Superior temporal gyrus (tissue), 1 donor: ENCODE data around the gene TREM1.

Source experiments
- DNase-seq: peaks from one replicate; pipeline ENCODE4 v3.0.0-alpha.2; 2016; ENCODE audit errors: extremely low spot score

Gene TREM1

DNA sequence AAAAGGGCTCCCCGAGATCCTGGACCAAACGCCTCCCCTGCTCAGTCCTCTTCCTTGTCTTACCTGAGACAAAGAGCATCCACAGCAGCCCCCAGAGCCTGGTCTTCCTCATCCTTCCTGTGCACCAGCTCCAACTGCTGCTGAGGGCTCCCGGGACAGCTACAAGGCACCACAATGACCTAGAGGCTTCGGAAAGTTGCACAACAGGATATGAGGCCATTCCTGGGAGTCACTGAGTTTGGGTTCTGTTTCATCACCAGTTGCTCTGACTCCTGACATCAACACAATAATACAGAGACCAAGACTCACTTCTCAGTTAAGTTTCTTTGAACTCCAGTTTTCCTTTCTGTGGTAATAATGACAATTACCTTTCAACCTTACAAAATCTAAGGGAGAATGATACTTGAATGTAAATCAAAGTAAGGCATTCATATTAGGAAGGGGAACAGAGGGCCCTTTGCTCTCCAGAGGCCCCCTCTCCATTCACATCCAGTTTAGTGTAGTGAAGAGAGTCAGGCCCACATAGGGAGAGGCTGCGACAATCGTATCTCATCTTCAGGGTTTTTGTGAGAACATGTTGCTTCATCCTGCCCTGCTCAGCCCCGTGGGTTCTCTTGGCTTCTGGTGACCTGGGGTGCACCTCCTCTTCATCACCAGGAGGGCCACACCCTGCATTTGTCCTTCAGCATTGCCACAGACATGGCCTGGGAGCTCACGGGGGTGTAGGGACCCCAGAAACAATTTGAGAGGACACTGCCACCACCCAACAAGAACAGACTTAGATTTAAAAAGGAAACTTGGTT is at the start of gene TREM1:
Gene TREM1, minus strand, starts transcription at position 139 of the 803 bp plus-strand sequence. Its CDS starts 27 bp downstream, at position 112.
- DNase-seq, result no peak

DNA sequence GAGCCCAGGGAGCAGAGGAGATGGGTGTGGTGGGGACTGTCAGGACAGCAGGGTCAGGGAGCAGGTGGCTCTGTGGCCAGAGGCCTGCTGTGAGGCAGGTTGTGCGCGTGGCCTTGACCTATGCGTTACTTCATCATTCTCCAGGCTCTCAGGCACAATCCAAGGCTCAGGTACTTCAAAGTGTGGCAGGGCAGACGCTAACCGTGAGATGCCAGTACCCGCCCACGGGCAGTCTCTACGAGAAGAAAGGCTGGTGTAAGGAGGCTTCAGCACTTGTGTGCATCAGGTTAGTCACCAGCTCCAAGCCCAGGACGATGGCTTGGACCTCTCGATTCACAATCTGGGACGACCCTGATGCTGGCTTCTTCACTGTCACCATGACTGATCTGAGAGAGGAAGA is 49.5 kb upstream of the TREM1 start:
- no peak for DNase-seq

DNA sequence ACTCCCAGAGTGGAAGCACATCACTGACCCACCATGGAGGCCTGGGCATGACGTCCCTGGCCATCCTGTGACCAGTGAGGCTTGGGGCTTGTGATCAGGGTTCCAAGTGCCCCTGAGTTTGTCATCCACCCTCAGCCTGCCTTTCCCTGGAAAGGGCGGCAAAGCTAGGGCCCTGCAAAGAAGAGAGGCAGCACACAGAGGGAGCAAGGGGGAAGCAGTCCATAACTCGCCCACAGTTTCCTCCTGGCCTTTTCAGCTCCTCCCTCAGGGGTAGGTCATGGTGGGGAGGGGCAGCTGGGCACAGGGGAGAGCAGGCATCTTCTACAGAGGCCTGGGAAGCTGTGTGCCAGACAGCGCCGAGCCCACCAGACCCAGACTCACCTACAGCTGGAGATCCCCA is 48.8 kb upstream of the TREM1 start, which contains the start of gene NCR2:
Gene NCR2, plus strand, starts transcription at position 313 of the 400 bp plus-strand sequence. CDS start 269 bp downstream, outside the sequence.
- no peak for DNase-seq

DNA sequence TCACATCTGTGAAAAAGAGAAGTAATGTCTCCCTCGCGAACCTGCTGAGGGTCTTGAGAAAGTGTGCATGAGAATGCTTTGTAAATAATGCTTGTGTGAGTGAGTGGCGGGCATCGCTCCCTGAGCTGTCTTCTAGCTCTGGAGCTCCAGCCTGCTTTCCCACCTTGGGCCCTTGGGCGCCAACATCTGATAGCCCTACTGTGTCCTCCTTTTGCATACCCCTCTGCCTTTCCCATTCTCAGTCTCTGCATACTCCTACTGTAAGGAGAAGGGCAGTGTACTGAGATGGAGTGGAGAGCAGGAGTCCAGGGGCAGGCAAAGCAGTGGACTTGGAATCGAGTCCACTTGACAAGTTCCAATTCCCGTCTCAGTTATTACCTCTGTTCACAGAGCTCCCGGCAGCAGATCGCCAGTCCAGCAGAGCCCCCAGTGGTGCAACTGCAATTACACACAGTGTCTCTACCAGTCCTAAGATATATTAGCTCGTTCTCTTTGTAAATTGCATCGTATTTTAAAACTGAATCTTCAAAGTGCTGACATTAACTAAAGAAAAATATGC is 48.1 kb upstream of the TREM1 start:
- no peak for DNase-seq

DNA sequence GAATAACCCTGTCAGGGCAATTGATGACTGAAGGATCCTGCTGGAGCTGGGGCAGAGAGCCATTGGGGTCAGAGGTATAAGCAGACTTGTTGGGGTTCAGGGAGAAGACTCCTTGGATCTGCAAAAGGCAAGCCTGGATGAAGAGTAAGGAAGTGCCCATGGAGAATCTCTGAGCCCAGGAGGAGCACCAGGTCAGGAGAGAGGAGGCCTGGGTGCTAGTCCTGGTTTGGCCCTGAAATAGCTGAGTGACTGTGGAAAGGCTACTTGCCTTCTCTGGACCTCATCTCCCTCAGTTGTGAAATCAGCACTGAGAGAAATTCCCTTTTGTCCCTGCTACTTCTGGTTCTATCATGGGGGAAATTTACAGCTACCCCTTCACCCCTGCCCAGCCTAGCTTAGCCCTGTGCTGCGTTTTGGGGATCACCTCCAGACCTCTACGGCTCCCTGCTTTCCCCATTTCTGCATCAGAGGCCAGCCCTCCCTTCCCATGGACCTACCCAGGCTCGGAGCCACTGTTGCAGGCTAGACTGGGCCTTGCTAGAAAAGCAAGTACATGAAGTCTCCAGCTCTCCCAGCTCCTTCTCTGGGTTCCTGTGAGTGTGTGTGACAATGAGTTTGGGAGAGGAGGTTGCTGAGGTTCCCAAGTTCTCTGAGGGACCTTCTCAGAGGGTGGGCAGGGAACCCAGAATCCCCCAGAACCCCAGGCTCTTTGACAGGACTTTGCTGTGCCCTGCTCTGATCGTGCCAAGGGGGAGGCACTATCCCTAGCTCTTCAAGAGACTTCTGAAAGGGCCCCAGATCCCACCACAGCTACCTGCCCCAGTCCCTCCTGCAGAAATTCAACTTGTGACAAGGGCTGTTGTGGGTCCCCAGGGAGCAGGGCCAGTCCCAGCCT is 46.6 kb upstream of the TREM1 start:
- DNase-seq, result no peak

DNA sequence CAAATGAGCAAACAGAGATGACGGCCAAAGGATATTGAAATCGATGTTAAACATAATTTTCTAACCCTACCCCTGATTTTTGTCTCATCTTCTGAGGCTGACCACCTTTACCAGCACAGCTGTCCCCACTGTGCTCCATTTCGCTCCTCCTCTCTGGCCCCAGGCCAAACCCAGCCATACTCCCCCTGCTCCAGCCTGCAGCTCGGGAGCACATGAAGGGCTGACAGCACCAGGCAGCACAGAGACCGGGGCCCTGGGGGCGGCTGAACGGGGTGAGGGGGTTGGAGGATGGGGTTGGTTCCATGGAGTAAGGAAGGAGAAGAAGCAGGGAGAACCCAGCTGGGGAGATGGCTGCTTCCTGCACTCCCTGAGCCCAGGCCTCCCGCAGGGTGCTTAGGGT is 45.8 kb upstream of the TREM1 start:
- no peak for DNase-seq

DNA sequence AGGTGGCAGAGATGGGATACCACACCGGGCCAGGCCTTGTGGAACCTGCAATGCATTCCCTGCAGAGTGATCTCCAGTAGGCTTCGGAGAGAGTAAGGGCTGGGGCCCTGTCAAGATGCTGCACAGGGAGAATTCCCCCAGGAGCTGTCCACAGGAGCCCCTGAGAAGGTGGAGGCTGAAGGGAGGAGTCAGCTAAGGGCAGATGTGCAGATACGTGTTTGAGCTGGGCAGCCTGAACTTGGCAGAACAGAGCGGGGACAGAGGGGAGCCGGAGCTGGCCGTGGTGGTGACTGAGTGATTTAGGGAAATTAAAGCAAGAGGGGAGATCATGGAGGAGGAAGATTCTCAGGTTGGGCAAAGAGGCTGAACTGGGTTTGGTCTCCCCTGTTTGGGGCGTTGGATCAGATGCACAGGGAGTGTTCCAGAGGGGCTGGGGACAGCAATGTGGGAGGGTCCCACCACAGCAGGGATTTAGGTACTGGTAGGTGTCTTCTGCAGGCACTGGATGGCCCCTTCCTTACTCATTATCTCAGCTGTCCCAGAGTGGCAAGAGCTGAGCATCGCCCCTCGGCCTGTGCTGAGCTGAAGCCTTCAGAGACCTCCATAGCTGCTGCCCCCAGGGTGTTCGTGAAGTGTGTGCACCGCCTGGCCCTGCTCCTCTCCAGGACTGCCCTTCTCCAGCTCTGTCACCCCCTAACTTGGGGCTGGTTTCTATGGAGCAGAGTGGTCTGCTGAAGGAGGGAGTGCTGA is 45.1 kb upstream of the TREM1 start:
- no peak for DNase-seq

DNA sequence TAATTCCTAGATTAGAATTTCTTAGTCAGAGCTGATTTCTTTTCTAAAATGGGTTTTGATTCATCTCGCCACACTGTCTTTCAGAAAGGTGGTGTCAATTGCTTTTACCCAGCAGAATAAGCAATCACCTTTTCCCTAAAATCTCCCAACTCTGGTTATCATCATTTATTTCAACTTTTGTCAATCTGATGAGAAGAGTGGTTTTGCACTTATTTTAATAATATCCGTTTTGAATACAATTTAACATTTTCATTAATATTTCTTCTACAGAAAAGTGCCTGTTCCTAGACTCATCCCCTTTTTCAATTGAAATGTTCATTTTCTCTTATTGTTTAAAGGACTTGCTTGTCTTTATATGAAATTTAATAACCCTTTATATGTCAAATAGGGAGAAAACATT is 40.7 kb upstream of the TREM1 start:
- DNase-seq, result no peak

DNA sequence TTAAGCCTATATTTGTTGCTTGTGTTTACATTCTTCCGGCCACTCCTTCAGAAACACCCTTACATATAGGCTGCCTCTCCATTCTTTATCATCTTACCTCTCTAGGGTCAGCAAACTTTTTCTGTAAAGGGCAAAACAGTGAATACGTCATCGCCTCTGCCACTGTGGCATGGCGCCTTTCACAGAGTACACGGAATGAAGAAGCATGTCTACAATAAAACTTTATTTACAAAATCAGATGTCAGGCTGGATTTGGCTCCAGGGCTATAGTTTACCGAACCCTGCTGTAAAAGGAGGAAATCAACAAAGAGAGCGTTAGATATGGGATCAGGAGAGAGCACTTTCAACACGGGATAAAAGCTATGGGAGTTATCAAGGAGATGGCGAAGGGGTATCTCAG is 39.6 kb upstream of the TREM1 start:
- no peak for DNase-seq

DNA sequence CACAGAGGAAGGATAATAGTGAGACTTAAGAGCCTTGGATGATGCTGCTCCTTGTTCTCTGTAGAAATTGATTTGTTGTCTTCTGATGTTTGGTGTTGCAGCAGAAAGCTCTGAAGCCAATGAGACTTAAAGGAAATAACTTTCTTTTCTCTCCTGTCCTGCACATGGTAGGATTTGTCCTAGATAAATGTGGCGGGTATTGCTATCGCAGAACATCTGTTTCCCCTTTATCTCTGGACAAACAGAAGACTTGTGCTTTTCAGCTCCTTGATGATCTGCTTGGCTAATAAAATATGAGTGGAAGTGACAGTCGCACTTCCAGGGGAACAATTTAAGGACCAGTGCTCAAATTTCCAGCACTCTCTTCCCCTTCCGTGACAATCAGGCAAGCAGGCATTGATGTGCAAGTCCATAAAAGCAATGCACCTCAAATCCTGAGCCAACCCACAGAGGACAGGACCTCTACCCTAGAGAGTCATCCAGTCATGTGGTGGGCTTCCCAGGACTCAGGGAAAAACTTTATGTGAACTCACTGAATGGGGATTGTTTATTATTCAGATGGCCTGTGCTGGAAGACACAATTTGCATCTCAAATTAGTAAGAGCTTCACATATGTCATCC is 39.1 kb upstream of the TREM1 start:
- no peak for DNase-seq

DNA sequence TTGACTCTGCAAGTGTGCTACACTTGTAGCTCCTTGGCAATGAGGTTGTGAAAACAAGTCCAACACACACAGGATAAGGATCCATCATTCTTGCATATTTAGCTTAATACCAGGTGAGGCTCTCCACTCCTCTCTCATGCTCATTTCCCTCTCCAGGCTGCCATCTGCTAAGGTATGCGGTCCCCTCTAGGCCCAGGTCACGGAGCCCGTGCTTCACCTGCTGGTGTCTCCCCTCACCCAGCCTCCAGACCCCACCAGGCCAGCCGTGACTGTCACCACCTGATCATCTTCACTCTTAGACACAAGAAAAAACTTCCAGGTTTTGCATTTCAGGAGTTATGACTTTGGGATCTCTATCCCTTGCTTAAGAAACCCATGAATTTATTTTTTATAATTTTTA is 34.7 kb upstream of the TREM1 start:
- DNase-seq, result no peak

DNA sequence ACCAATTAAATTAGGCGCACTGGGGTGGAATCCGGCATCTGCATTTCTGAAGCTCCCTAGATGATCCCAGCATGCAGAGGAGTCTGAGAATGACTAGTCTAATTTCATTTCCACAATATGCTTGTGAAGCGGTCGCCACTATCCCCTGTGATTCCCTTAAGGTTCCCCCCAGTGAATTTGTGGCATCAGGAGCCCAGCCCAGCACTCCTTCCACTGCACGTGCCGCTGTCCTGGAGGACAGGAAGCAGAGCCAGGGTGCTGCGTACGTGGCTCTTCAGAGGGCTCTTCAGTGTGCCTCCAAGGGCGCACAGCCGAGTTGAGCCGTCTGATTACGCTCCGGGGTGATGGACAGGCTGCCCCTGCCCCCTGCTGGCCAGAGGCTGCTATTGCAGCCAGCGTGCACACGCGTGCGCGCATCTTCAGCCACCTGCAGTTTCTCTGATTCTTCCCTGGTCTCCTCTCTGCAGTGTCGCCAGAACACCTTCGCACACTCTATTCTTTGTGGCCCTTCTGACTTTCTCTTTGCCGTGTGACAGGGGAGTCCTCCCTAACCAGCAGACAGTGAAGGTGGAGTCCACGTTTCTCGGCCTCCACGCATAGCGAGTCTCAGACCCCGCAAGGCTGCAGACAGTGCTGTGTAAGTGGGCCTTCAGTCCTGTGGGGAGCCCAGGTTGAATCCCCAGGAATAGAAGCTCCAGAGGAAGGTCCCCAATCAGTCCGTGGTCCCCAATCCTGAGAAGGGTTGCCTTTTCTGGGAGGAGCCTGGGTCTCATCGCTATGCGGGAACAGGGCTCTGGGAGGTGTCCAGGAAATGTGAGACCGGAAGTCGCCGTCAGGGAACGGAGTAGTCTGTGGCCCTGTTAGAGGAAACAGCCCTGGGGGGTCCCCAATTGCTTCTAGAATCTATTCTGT is 32.4 kb upstream of the TREM1 start:
- DNase-seq, result peak; percentile 82

DNA sequence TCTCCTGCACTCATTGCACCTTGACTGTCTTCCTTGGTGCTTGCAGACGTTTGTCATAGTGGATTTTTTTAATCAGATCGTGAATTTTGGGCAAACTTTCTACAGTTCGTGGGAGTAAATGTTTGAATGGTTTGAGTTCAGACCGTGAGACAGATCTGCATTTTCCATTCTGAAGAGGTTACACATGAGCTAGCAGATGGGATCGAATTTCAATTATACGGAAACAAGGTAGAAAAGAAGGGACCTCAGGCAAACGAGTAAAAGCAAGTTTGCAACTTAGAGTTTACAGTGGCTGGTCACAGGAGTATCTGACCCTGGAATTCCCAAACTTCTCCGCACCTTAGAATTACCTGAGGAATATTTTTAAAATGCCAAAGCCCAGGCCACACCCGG is 31.8 kb upstream of the TREM1 start:
- no peak for DNase-seq

DNA sequence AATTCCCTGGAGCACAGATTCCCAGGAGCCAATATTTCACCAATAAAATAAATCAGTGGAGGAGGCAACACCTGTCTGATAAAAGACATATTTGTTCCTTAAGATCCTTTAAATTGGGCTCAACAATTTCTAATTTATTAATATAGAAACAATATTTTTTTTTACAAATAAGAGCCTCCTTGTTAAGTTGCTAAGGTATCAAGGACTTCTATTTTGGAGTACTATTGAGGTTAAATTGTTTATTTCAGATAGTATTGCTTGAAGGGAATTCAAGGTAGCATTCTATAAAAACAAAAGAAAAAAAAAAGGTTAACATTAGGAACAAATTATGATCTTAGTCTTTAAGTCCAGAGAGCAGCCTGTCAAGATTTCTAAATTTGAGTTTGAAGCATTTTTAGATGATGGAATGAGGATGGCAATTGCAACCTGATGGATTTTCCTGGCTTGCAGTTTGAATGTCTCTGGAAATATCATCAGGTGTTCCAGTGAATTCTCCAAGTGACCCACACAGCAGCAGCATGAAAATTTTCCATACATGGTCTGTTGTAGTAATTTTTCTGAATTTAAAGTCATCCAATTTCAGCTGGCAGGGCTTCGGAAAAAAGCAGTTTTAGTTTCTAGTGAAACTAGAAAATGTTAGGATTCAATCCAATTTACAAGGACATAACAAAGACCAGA is 29.6 kb upstream of the TREM1 start:
- DNase-seq, result no peak

DNA sequence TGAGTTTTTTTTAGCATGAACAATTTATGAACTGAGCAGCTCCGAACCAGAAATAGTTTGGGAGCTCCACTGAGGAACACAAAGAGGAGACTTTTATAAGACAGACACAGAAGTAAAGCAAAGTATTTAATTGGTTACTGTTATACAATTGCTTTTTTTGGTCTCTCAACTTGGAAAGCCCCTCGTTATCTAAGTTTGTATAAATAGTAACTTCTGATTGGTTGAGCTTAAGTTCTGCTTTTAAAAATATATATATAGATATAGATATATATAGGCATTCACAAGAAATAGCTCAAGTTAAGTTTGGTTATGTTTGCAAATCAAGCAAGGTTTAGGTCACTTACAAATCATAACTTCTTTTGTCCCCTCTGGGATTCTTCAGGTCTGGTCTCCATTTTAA is 28.7 kb upstream of the TREM1 start:
- DNase-seq, result no peak

DNA sequence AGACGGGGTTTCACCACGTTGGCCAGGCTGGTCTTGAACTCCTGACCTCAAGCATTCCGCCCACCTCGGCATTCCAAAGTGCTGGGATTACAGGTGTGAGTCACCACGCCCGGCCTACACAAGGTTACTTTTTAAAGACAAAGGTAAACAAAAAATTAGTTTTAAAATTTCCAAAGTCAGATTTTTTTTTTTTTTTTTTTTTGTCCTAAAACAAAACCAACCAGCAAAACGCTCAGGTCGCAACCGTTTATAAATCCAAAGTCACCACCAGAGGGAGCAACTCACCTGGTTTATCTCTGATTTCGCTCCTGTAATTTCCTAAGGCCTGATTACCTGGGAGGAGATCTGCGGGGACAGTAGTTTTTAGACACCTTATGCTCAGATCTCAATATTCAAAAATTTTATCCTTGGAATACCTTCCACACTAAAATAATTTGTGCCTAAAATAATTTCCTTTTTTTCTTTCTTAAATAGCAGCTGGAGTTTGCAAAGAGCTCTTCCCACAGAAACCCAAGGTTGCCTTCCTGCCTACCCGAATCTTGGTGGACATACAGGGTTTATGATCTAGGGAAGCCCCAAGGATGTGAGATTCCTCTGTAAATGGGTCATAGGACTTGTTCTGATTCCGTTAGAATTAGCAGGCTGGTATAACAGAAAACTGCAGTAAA is 19.8 kb upstream of the TREM1 start:
- peak; percentile 77 for DNase-seq

DNA sequence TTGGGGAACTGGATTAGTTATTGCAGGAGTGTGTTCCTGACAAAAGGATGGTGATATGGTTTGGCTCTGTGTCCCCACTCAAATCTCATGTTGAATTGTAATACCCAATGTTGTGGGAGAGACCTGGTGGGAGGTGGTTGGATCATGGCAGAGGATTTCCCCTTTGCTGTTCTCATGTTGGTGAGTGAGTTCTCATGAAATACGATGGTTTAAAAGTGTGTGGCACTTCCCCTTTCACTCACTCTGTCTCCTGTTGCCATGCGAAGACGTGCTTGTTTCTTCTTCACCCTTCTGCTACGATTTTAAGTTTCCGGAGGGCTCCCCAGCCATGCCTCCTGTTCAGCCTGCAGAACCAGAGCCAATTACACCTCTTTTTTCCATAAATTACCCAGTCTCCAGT is 16.2 kb upstream of the TREM1 start:
- no peak for DNase-seq

DNA sequence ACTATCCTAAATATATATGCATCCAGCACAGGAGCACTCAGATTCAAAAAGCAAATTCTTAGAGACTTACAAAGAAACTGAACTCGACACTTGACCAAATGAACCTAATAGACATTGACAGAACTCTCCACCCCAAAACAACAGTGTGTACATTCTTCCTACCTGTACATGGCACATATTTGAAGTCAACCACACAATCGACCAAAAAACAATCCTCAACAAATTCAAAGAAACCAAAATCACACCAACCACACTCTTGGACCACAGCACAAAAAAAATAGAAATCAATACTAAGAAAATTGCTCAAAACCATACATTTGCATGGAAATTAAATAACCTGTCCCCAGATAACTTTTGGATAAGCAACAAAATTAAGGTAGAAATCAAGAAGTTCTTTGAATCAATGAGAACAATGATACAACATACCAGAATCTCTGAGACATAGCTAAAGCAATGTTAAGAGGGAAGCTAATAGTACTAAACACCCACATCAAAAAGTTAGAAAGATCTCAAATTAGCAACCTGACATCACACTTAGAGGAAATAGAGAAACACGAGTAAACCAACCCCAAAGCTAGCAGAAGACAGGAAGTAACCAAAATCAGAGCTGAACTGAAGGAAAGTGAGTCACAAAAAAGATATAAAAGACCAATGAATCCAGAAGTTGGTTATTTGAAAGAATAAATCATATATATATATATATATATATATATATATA is 12.5 kb upstream of the TREM1 start:
- DNase-seq, result no peak
